GM15510 (cell line): Measurements from ENCODE around the gene WDR37.

Source experiments
- POLR2A ChIP-seq: IDR thresholded peaks from 3 replicates; pipeline ENCODE4 v1.6.1; 2011; ENCODE audit warnings: borderline replicate concordance; ENCODE audit not compliant: insufficient read length; ENCODE audit errors: extremely low read depth

Gene WDR37

DNA sequence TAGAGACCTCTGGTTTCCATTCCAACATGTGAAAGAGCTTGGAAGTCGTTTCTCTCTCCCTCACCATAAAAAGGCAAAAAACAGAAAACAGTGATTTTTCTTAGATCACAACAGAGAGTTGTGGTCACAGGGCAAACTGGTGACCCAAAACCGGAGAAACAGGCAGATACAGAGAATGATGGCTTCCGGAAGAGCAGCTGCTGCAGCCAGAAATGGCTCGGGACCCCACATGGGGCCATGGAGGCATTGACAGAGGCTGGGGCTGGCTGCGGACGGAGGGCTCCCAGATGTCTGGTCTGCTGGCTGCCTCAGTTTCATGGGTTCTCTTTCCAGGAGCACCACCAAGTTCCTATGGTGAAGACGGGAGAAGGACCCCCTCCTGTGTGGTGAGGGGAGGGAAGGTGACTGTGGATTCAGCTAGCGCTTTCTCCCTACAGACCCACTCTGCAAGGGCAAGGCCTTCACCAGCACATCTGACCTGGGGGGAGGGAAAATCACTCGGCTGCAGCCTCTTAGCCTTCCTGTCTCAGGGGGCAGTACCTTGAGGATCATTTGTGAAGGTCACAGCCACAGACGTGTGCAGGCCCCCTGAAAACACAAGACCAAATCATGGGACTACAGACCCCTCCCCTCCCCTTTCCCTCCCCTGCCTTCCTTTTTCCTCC is 81.4 kb downstream of the WDR37 start:
- no peak for TF ChIP-seq POLR2A

DNA sequence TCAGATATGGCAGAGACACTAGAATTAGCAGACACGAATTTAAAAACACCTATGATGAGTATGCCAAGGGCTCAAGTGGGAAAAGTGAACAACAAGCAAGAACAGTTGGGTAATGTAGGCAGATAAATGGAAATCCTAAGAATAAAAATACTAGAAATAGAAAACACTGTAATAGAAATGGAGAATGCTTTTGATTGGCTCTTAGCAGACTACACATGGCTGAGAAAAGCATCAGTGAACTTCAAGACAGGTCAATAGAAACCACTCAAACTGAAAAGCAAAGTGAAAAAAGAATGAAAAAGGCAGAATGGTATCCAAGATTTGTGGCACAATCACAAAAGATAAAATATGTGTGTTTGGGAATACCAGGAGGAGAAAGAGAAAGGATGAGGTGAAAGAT is 82.3 kb downstream of the WDR37 start:
- no peak for TF ChIP-seq POLR2A

GRCh38 chr10:1141261-1141660 is 85.1 kb downstream of the WDR37 start:
- TF ChIP-seq POLR2A, result no peak

DNA sequence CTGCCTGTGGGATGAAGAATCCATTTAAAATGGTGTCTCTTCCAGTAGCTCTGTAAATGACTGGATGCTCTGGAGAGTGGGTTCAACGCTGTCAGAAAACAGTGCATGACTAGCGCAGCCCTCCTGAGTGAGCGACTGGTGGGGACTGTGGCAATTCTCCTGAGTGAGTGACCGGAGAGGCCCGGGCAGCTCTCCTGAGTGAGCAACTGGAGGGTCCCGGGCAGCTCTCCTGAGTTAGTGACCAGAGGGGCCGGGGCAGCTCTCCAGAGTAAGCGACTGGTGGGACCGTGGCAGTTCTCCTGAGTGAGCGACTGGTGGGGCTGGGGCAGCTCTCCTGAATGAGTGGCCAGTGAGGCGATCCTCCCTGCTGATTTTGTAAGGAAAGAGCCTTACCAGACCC is 85.5 kb downstream of the WDR37 start:
- TF ChIP-seq POLR2A, result no peak

DNA sequence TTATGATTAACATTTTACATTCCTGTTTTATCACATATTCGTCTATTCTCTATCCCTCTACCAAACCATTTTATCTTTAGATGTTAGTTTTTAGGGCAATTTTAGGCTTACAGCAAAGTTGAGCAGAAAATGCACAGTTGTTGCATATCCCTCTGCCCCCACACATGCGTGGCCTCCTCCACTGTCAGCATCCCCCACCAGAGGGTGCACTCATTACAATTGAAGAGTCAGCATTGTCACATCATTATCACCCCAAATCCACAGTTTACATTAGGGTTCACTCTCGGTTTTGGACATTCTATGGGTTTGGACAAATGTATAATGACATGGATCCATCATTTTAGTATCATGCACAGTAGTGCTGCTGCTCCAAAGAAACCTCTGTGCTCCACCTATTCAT is 86.4 kb downstream of the WDR37 start:
- TF ChIP-seq POLR2A, result no peak

DNA sequence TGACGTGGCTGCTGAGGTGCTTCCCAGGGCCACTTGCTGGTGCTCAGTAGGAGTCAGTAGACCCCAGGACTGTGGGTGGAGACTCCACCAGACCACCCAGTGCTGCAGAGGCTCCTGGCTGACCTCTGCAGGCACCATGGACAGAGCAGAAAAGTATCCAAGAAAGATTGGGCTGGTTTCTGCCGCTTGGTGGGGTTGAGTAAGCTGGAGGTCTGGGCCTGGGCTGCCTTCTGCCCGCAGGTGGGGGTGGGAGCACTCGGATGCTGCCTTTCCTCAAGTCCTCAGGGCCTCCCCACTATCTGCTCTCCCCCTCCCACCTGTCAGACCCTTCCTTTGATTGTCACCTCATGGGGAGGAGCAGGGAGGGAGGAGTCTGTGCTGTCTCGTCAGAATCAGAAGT is 91.6 kb downstream of the WDR37 start:
- no peak for TF ChIP-seq POLR2A

GRCh38 chr10:1148855-1149605 is 92.8 kb downstream of the WDR37 start:
- no peak for TF ChIP-seq POLR2A

DNA sequence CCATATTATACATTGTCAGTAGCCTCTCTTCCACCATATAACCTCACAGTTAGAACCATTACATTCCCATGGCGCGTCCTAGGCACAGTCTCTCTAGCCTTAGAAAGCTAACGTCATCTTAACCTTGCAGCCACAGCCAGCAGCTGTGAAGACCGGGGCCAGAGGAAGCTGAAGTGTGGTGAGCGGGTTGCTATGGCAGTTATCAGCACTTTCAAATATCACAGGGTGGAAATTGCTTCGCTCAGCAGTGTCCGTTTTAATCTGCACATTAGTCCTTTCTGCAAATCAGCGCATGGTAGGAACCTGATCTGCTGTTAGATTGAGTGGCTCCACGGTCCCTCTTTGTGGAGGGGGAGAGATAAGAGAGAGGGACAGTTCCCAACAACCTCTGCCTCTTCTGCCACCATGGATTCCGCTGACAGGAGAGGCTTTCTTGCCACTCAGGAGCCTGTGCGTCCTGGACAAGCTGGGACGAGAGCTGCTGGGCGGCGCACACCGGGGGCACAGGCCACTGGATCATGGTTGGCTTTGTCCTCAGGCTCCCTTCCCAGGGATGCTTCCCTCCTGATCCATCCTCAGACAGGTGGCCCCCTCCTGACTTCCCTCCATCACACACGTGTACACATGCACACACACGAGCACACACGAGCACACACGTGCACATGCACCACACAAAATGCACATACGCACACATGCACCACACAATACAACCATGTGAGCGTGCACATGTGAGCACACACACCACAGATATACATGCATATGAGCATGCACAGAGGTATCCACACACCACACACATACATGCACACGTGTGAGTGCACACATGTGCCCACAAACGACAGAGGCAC is 93.8 kb downstream of the WDR37 start:
- no peak for TF ChIP-seq POLR2A

DNA sequence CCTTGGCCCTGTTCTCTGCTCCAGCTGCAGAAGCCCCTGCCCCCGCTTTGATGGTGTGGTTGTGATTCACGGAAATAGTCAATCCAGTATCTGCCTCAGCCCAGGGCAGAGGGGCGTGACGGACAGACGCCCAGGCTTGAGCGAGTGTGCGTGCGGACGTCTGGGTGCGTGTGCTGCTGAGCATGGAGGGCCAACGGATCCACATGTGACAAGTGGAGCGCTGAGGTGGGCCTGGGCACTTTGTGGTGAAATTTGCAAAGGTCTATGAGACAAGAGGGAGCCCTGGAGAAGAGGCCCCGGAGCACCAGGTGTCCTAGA is 94.4 kb downstream of the WDR37 start:
- TF ChIP-seq POLR2A, result no peak

DNA sequence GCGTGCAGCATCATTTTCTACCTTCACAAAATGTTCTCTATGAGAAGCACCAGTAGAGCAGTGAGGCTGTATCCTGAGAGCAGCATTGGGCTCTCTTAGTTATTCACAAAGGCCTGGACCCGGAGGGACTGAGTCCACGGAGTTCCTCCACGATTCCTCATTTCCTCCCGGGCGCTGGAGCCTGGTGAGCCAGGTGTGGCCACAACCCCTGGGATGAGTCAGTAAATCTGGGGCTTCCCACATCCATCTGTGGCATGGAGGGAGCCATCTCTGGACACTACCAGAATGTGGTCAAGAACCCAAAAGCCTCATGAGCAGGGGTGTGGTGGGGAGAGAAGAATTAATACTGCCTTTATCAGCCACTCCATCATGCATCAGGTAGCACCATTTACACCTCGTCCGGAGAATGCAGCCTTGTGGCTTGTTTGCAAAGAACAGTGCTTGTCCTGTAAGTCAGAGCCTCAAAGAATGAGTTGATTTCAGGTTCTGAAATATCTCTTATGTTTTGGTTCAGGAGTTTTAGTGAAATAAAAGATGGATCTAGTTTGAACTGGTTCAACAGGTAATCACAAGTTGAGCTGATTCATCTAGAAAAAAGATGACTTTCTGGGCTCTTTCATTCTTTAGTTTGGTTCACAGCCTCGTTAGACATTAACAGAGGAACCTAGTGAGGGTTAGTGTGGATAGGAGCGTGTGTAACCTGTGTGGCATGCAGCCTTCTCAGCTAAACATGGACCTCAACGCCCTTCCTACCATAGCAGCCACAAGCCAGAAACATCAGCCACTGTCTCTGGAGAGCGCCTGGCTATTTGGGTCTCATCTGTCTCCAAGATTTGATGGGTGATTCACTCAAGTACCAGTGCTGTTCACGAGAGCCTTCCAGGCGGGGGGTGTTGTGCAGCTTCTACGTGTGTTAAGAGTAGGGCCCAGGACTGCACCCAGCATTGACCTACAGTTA is 95.2 kb downstream of the WDR37 start:
- TF ChIP-seq POLR2A, result no peak

DNA sequence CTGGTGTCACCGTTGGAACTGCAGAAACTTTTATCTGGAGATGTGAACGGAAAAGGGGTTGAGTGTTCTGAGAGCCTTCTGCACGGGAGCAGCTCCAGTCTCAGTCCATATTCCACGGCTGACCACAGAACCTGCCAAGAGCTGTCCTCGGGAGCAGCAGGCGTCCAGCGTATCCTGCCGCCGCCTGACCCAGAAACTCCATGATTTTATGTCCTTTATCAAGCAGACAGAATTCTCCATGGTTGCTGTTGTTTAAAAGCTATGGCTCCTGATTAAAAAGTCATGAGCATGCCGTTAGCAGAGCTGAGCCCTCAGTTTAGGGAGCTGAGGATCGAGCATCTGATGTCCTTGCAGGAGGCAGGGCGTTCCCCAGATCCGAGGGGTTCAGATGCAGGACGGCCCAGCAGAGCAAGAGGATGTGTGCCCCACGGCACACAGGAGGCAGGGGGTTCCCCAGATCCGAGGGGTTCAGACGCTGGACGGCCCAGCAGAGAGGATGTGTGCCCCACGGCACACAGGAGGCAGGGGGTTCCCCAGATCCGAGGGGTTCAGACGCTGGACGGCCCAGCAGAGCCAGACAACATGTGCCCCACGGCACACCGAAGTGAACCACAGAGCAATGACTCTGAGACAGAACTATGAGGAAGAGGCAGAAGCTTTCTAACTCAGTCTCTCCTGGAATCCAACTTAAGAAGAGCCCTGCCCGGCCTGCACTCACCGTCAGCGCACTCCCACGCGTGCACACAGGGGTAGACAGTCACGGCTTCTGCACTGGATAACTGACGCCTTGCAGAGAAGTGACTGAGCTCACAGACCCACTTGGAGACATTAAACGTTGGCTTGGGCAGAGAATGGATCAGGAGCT is 96.4 kb downstream of the WDR37 start:
- no peak for TF ChIP-seq POLR2A

- TF ChIP-seq POLR2A, result no peak
Observed at GRCh38 chr10:1153251-1153763, 97.1 kb downstream of the WDR37 start.

- TF ChIP-seq POLR2A, result no peak
Observed at GRCh38 chr10:1153805-1154351, 97.7 kb downstream of the WDR37 start.

DNA sequence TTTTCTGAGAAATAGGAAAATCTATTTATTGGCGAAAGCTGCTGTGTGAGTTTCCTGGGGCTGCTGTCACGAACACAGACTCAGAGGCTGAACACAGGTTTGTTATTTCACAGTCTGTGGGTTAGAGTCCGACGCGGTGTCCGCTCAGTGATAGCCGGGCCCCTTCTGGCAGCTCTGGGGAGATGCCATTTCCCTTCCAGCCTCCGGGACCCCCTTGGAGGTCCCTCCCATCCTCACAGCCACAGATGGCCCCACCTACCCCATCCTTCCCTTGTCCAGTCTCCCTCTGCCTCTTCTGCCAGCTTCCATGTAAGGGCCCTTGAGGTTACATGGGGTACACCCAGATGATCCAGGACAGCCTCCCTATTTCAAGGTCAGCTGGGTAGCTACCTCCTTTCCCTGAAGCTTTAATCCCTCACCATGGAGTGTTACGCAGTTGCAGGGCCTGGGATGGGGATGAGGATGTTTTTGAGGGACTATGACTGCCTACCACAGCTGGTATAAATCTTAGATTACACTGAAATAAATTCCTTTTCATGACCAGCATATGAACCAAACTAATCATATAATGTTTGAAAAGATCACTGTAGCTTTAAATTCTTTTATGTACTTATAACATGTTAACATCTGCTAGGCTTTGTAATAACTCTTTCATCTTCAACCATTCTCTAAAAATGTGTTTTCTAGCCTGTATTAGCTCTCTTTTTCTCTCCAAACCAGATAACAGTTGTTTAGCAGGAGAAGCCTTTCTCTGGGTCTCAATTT is 98.5 kb downstream of the WDR37 start:
- no peak for TF ChIP-seq POLR2A
